Liver (tissue), 9 donors: Measurements from ENCODE around the gene ZNFX1. TPM values are rescaled to one million over a fixed set of nuclear protein-coding genes. Genes with fewer than 3 reads are reported as not detected.

Source experiments
- DNase-seq: peaks from one replicate; pipeline ENCODE4 v3.0.0-alpha.2; 2017; ENCODE audit warnings: low spot score
- H3K27ac ChIP-seq, 2 donors: one replicate each; pipeline ENCODE4 v1.7.0; 2013; ENCODE audit warnings: inconsistent platforms in 2 of 2, low read length in 2 of 2, control low read depth in 1 of 2, low read depth in 1 of 2, mild to moderate bottlenecking in 1 of 2
- H3K27me3 ChIP-seq, 4 donors: one replicate each; pipeline versions ENCODE4 v1.6.1 to v1.7.0; 2013; ENCODE audit warnings: low read length in 3 of 4, inconsistent platforms in 1 of 4, mild to moderate bottlenecking in 1 of 4, moderate library complexity in 1 of 4; ENCODE audit not compliant: control insufficient read depth in 4 of 4, insufficient read depth in 4 of 4
- H3K36me3 ChIP-seq, 4 donors: one replicate each; pipeline versions ENCODE4 v1.6.1 to v1.7.0; 2013; ENCODE audit warnings: low read length in 3 of 4, mild to moderate bottlenecking in 3 of 4, low read depth in 1 of 4, moderate library complexity in 1 of 4; ENCODE audit not compliant: control insufficient read depth in 4 of 4, insufficient read depth in 3 of 4
- H3K4me1 ChIP-seq, 4 donors: one replicate each; pipeline versions ENCODE4 v1.6.1 to v1.7.0; 2013; ENCODE audit warnings: low read length in 3 of 4, mild to moderate bottlenecking in 3 of 4, moderate library complexity in 1 of 4; ENCODE audit not compliant: control insufficient read depth in 4 of 4, insufficient read depth in 4 of 4
- H3K4me3 ChIP-seq, 3 donors: one replicate each; pipeline versions ENCODE4 v1.6.1 to v1.7.0; 2013; ENCODE audit warnings: low read length in 3 of 3, control low read depth in 1 of 3, low read depth in 1 of 3, mild to moderate bottlenecking in 1 of 3
- H3K9ac ChIP-seq, 2 donors: one replicate each; pipeline ENCODE4 v1.7.0; 2013; ENCODE audit warnings: low read length in 2 of 2, mild to moderate bottlenecking in 2 of 2, moderate library complexity in 2 of 2, control low read depth in 1 of 2, low read depth in 1 of 2
- H3K9me3 ChIP-seq, 4 donors: one replicate each; pipeline versions ENCODE4 v1.6.1 to v1.7.0; 2013; ENCODE audit warnings: low read length in 3 of 4; ENCODE audit not compliant: control insufficient read depth in 4 of 4
- ATF3 ChIP-seq: IDR thresholded peaks from 2 replicates; pipeline ENCODE4 v1.6.1; 2016; ENCODE audit warnings: antibody characterized with exemption
- CTCF ChIP-seq: fragments of 150-350 bp; IDR thresholded peaks from 2 replicates; pipeline ENCODE4 v1.5.1; 2017; ENCODE audit warnings: improper control_type of control experiment, low read depth, low read length; ENCODE audit not compliant: missing input control
- FOXA1 ChIP-seq: IDR thresholded peaks from 2 replicates; pipeline ENCODE4 v1.6.1; 2016; ENCODE audit warnings: antibody characterized with exemption
- GABPA ChIP-seq, 2 donors: IDR thresholded peaks in 1 of 2; conservative IDR thresholded peaks in 1 of 2; 2 replicates each; pipeline ENCODE4 v1.6.1; 2016; ENCODE audit warnings: antibody characterized with exemption in 2 of 2, mild to moderate bottlenecking in 1 of 2, moderate library complexity in 1 of 2
- HNF4G ChIP-seq: IDR thresholded peaks from 2 replicates; pipeline ENCODE4 v1.6.1; 2016; ENCODE audit warnings: antibody characterized with exemption
- JUND ChIP-seq, 2 donors: IDR thresholded peaks; 2 replicates each; pipeline ENCODE4 v1.6.1; 2016; ENCODE audit warnings: antibody characterized with exemption in 2 of 2
- MAX ChIP-seq: IDR thresholded peaks from 2 replicates; pipeline ENCODE4 v1.6.1; 2016; ENCODE audit warnings: antibody characterized with exemption
- NR2F2 ChIP-seq: IDR thresholded peaks from 2 replicates; pipeline ENCODE4 v1.6.1; 2016; ENCODE audit warnings: antibody characterized with exemption
- REST ChIP-seq: IDR thresholded peaks from 2 replicates; pipeline ENCODE4 v1.6.1; 2016; ENCODE audit warnings: antibody characterized with exemption, mild to moderate bottlenecking
- RXRA ChIP-seq, 2 donors: IDR thresholded peaks; 2 replicates each; pipeline ENCODE4 v1.6.1; 2017 to 2018; ENCODE audit warnings: antibody characterized with exemption in 2 of 2, mild to moderate bottlenecking in 1 of 2
- SP1 ChIP-seq: IDR thresholded peaks from 2 replicates; pipeline ENCODE4 v1.6.1; 2018; ENCODE audit warnings: antibody characterized with exemption, mild to moderate bottlenecking
- TAF1 ChIP-seq: conservative IDR thresholded peaks from 2 replicates; pipeline ENCODE4 v1.6.1; 2016; ENCODE audit warnings: antibody characterized with exemption, mild to moderate bottlenecking
- YY1 ChIP-seq: IDR thresholded peaks from 2 replicates; pipeline ENCODE4 v1.6.1; 2016; ENCODE audit warnings: antibody characterized with exemption, mild to moderate bottlenecking
- ZBTB33 ChIP-seq: IDR thresholded peaks from 2 replicates; pipeline ENCODE4 v1.6.1; 2016; ENCODE audit warnings: antibody characterized with exemption
- WGBS: extraction: QIAGEN DNeasy Blood & Tissue Kit; methylation state at CpG from one replicate; pipeline ENCODE4 v1.1.7; 2013; 5-methylcytosine and 5-hydroxymethylcytosine counted together
- polyA plus RNA-seq, 2 donors: library from polyadenylated mRNA; stranded (reverse) in 1 of 2; unstranded in 1 of 2; fragments of 200-250 nt in 1 of 2; fragments of >200 nt in 1 of 2; fragmentation: Nextera tagmentation in 1 of 2; extraction: Ambion mirVana in 1 of 2; gene quantifications; one replicate each; pipeline versions ENCODE4 v1.2.1 to v1.2.3, GENCODE V29; 2013 to 2015
- total RNA-seq, 2 donors: library from RNA; depleted of rRNA; stranded (reverse); fragments of >200 nt; gene quantifications; one replicate each; pipeline ENCODE4 v1.2.3, GENCODE V29; 2014
- donor health status: healthy.
- donor health status: healthy.
- donor health status: healthy.
- donor health status: healthy.
- donor health status: healthy.

ZNFX1 gene
- total and polyA plus RNA-seq, 4 donors: 6.9 to 16.1 (median 8.7) TPM

GRCh38 chr20:49259284-49259683 lies 18.6 kb downstream of the ZNFX1 start (continued):
- TF ChIP-seq MAX: no peak

- H3K4me1 ChIP-seq: no peaks in the 10 kb centered on the region
- DNase-seq: no peak
- peaks cover 36 to 82% (median 73%) of the 10 kb centered on the region in 4 donors for H3K36me3 ChIP-seq
- H3K27me3 ChIP-seq: no peaks in the 10 kb centered on the region
- no peak overlapping the region for H3K9ac ChIP-seq
- no peaks in the 10 kb centered on the region for H3K9me3 ChIP-seq
- H3K4me3 ChIP-seq: no peak overlapping the region
- TF ChIP-seq NR2F2 (no peak), TAF1 (no peak), REST (no peak), ATF3 (no peak), CTCF (no peak), RXRA (IDR thresholded peaks at IDR 0.05) (no peak), HNF4G (no peak), FOXA1 (no peak), GABPA (IDR thresholded peaks at IDR 0.05 in 1 of 2, conservative IDR thresholded peaks at IDR 0.05 in 1 of 2) (no peak), ZBTB33 (no peak), YY1 (no peak), SP1 (no peak), JUND (IDR thresholded peaks at IDR 0.05) (no peak)
- no peak overlapping the region for H3K27ac ChIP-seq
- WGBS: 85% methylated on average over 6 of the region's 6 CpGs
Measured at GRCh38 chr20:49256261-49256660, 21.6 kb downstream of the ZNFX1 start.
